HUES48 (cell line): Measurements from ENCODE around the gene RBM20.
"Not testable (repeated sequence)": the region's sequence is repeated elsewhere in the genome, so short reads cannot be mapped to it uniquely, and the experiment has no call there.

ENCODE experiments used
- H3K27ac ChIP-seq: one replicate; pipeline ENCODE4 v1.7.0; 2013; ENCODE audit warnings: low read depth, low read length, inconsistent platforms
- H3K27me3 ChIP-seq: 2 replicates; pipeline ENCODE4 v1.6.1; 2013; ENCODE audit warnings: mild to moderate bottlenecking, low read length; ENCODE audit not compliant: control insufficient read depth, insufficient read depth
- H3K36me3 ChIP-seq: 2 replicates; pipeline ENCODE4 v1.6.1; 2013; ENCODE audit warnings: low read length; ENCODE audit not compliant: control insufficient read depth, insufficient read depth
- H3K4me1 ChIP-seq: 2 replicates; pipeline ENCODE4 v1.6.1; 2013; ENCODE audit warnings: mild to moderate bottlenecking, low read length; ENCODE audit not compliant: control insufficient read depth, insufficient read depth
- H3K4me3 ChIP-seq: 2 replicates; pipeline ENCODE4 v1.5.1; 2013; ENCODE audit warnings: mild to moderate bottlenecking, low read depth, low read length
- H3K9ac ChIP-seq: 2 replicates; pipeline ENCODE4 v1.6.1; 2013; ENCODE audit warnings: mild to moderate bottlenecking, low read depth, low read length, moderate library complexity
- H3K9me3 ChIP-seq: 2 replicates; pipeline ENCODE4 v1.6.1; 2013; ENCODE audit warnings: low read length; ENCODE audit not compliant: control insufficient read depth, insufficient read depth

RBM20 gene

DNA sequence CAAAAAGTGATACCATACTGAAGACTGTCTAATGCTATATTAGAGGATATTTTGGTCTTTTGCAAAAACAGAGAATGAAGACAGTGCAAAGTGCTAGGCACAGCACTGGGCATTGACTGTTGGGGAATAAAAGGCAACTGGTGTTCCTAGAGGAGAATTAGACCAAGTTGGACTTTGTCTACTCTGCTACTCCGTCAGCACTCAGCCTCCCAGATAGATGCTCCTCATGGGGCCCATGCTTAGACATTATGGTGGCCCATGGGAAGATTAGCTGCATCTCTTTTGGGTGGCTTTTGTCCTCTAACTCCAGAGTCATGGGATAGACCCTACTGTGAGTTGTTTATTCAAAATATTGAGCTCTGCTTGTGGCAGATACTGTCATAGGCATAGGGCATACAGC lies 113.5 kb downstream of the RBM20 start:
- Histone ChIP-seq H3K27ac (no peak overlapping the region), H3K4me1 (no peaks in the 10 kb centered on the region), H3K36me3 (no peaks in the 10 kb centered on the region), H3K9ac (no peak overlapping the region), H3K27me3 (no peaks in the 10 kb centered on the region), H3K4me3 (no peak overlapping the region), H3K9me3 (no peaks in the 10 kb centered on the region)

DNA sequence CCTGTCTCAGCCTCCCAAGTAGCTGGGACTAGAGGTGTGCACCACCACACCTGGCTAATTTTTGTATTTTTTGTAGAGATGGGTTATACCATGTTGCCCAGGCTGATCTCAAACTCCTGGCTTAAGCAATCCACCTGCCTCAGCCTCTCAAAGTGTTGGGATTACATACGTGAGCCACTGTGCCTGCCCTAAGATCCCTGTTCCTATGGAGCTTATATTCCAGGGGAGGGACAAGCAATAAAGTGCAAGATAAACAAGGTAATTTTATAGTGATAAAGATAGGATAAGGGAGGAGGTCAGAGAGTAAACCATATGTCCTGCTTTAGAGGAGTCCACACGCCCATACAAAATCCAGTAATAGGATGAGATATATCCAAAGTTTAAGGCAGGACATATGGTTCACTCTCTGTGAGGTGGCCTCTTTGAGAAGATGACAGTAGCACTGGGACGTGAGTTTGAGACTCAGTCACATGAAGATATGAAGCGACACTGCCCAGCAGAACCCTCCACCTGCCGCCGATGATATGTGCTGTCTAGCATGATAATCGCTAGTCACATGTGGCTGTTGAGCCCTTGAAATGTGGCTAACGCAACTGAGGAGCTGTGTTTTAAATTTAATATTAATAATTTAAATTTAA lies 114.1 kb downstream of the RBM20 start:
- Histone ChIP-seq H3K27me3 (no peaks in the 10 kb centered on the region), H3K4me3 (no peak overlapping the region), H3K4me1 (no peaks in the 10 kb centered on the region), H3K36me3 (no peaks in the 10 kb centered on the region), H3K27ac (no peak overlapping the region), H3K9me3 (no peaks in the 10 kb centered on the region), H3K9ac (no peak overlapping the region)

DNA sequence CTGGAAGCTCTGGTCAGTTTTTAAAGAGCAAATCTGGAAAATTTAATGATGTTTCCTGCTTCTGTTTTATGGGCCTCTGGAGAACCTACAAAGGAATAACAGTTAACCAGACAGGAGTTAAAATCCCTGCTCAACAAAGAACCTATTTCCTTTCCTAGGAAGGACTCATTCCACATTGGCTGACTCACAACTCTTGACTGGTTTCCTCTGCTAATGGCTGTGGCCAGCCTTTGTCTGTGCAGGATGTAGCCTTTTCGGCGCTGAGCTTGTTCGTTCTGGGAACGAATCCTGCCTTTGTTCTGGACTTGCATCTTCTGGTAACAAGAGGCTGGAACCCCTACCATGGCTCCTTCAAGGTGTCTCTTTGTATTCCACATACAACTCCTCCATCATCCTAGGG lies 114.8 kb downstream of the RBM20 start:
- Histone ChIP-seq H3K4me1 (no peaks in the 10 kb centered on the region), H3K27ac (no peak overlapping the region), H3K4me3 (no peak overlapping the region), H3K9ac (no peak overlapping the region), H3K27me3 (no peaks in the 10 kb centered on the region), H3K36me3 (no peaks in the 10 kb centered on the region), H3K9me3 (no peaks in the 10 kb centered on the region)

DNA sequence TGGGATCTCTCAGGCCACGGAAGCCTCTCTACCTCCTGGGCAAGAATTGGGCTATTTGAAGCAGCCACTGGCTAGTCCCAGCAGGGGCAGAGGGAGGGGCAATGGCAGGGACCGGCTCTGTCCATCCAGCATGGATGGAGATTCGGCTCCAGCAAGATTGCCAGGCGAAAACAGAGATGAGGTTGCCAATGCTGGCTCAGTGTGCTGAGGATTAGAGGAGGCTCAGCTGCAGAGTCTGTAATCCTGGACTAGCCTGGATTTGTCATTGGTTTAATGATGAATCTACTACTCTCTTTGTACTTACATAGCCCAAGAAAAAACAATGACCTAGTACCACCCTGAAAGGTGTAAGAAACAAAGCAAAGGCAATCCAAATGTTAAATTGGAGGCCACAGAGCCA lies 115.4 kb downstream of the RBM20 start:
- Histone ChIP-seq H3K27ac (no peak overlapping the region), H3K9ac (no peak overlapping the region), H3K4me1 (no peaks in the 10 kb centered on the region), H3K36me3 (no peaks in the 10 kb centered on the region), H3K4me3 (no peak overlapping the region), H3K27me3 (no peaks in the 10 kb centered on the region), H3K9me3 (no peaks in the 10 kb centered on the region)

DNA sequence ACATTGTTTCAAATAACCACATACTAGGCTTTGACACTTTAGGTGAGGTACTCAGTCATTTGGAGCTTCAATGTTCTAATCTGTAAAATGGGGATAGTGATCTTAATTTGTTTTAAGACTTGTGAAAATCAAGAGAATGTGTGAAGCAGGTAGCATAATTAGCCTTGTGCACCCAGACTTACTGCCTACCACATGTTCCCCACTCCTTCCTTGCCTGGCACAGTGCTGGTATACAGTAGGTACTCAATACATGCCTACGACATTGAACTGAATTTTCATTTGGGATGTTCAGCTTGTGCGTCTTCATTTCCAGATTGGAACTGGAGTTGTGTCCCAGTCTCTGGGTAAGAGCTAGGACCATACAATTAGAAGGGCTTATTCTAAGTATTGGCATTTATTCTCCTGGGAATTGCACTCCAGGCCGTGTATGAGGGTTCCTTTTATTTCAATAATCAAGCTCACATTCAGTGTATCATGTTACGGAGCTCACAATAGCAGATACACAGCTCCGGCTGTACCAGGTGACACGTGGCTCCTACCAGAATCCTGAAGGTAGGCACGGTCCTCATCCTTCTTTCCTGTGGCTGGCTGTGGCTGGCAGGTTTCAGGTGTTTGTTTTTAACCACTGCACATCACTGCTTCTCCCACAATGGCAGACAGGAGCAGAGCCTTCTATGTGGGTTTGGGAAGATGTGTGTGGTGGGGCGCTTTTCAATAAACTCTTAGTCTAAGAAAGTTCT lies 118.1 kb downstream of the RBM20 start:
- no peaks in the 10 kb centered on the region for H3K36me3 ChIP-seq
- H3K9me3 ChIP-seq, result no peaks in the 10 kb centered on the region
- H3K27ac ChIP-seq, result no peak overlapping the region
- H3K9ac ChIP-seq, result no peak overlapping the region
- no peaks in the 10 kb centered on the region for H3K4me1 ChIP-seq
- H3K4me3 ChIP-seq, result no peak overlapping the region
- no peaks in the 10 kb centered on the region for H3K27me3 ChIP-seq

DNA sequence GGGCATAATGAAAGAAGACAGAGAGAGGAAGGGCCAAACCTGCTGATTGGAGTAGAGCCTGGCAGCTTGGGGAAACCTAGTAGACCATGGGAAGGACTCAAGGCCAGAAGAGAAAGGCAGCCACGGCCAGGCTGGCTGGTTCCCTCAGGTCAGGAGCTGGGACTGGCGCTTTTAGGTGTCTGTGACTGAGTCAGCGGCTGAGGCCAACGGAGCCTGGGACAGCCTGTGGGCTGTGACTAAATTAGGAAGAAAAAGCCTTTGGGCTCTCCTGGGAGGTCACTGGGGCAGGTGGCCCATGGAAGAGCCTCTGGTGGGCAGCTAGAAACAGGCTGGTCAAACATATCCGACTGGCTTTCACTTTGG lies 118.7 kb downstream of the RBM20 start:
- Histone ChIP-seq H3K27ac (no peak overlapping the region), H3K9me3 (no peaks in the 10 kb centered on the region), H3K9ac (no peak overlapping the region), H3K4me1 (no peaks in the 10 kb centered on the region), H3K36me3 (no peaks in the 10 kb centered on the region), H3K27me3 (no peaks in the 10 kb centered on the region), H3K4me3 (no peak overlapping the region)

DNA sequence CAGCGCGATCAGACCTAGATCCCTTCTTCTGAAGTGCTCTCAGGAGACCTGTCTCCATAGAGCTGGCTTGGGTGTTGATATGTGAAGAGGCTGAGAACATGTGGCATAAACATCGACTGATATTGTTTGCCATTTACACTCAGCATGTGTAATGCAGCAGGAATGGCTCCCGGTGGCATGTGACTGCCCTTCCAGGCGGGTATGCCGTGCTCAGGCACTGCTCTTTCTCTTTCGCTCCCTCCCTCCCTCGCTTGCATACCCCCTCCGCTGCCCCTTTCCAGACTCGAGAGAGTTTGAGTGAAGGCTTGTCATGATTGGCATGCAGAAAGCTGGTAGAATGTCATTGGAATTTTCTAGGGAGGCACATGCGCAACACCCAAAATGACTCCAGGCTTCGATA lies 120.2 kb downstream of the RBM20 start:
- no peaks in the 10 kb centered on the region for H3K36me3 ChIP-seq
- no peak overlapping the region for H3K9ac ChIP-seq
- no peaks in the 10 kb centered on the region for H3K4me1 ChIP-seq
- no peaks in the 10 kb centered on the region for H3K27me3 ChIP-seq
- no peaks in the 10 kb centered on the region for H3K9me3 ChIP-seq
- no peak overlapping the region for H3K27ac ChIP-seq
- no peak overlapping the region for H3K4me3 ChIP-seq

DNA sequence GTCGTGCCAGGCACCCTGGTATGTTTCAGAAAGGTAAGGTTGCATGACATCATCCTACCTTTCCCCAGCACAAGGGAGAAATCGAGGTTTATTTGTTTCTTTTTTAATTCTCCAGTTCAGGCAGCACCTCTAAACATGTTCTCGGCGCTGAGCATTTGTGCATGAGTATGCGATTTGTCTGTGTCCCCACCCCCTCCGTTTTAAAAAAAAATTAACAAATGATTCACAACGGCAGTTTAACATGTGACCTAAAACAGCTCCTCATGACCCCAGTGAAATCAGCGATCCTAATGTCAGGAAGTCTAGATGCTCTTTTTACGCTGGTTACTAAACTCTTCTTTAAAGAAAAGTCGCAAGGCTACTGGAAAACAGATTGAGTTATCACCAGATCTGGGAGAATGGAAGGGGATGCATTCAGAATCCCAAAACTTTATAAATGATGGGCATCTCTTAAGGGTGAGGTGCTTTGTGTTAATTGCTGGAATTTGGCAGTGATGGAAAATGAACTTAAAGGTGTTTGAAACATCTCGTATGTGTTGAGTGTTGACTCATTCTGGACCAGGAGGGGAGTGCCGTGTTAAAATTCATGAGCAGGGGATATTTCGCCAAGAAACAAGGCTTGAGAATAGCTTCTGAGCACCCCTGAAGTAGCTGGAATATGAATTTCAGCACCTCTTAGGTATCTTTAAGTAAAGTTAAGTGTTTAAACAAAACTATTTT lies 120.8 kb downstream of the RBM20 start:
- Histone ChIP-seq H3K9ac (no peak overlapping the region), H3K27ac (no peak overlapping the region), H3K4me3 (no peak overlapping the region), H3K36me3 (no peaks in the 10 kb centered on the region), H3K4me1 (no peaks in the 10 kb centered on the region), H3K27me3 (no peaks in the 10 kb centered on the region), H3K9me3 (no peaks in the 10 kb centered on the region)

DNA sequence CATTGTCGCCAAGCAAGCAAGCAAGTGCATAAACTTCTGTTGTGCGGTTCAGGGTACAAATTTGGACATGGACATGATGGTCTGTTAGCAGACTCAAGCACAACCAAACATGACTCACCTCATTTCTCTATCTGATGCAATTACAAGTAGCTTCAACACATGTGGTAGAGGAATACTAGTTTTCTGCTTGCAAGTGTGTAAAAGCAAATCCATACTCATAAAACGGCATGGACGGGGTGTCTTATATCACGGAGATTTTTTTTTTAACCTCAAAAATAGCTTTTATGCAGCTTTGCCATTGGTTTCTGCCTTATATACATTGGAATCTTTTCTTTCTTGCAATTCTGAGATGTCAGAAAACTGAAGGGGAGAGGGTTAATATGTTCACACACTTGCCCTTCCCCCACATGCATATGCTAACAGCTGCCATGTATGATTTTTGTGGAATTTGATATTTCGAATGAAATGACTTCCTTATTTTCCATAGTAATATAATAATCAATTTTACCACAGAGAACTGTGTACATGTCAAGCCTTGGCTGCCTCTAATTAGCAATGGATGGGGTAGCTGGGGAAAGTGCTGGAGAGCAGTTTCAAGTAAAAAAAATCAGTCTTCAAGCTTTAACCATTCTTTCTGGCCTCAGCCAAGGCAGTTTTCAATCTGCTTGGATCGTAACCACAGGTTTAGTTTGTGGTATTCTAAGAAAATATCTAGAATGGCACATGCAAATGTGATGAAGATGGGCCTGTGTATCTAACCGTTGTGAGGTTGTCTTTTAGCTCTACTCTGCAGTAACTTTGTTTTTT lies 121.6 kb downstream of the RBM20 start:
- no peaks in the 10 kb centered on the region for H3K36me3 ChIP-seq
- no peaks in the 10 kb centered on the region for H3K9me3 ChIP-seq
- no peaks in the 10 kb centered on the region for H3K4me1 ChIP-seq
- H3K9ac ChIP-seq, result no peak overlapping the region
- H3K27me3 ChIP-seq, result no peaks in the 10 kb centered on the region
- no peak overlapping the region for H3K4me3 ChIP-seq
- no peak overlapping the region for H3K27ac ChIP-seq

DNA sequence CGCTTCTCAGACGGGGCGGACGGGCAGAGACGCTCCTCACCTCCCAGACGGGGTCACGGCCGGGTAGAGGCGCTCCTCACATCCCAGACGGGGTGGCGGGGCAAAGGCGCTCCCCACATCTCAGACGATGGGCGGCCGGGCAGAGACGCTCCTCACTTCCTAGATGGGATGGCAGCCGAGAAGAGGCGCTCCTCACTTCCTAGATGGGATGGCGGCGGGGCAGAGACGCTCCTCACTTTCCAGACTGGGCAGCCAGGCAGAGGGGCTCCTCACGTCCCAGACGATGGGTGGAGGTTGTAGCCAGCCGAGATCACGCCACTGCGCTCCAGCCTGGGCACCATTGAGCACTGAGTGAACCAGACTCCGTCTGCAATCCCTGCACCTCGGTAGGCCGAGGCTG lies 123.5 kb downstream of the RBM20 start:
- H3K9me3 ChIP-seq, H3K36me3 ChIP-seq, H3K27ac ChIP-seq, H3K4me1 ChIP-seq, H3K9ac ChIP-seq, H3K27me3 ChIP-seq, H3K4me3 ChIP-seq: not testable (repeated sequence)

DNA sequence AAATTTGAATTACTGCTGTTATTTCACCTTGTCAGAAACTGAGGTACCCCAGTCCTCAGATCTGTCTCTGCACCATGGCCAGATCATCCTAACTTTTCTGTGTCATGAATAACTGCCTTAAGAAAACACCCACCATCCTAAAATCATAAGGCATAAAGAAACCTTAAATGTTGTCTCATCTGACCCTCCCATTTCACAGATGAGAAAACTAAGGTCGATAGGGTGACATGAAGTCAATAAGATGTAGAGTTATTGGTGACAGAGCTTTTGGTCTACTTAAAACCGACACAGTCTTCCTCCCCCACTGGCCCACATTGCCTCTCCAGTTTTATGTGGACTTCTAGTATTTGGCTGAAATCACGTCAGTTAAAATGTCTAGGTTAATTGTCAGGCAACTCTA lies 126.1 kb downstream of the RBM20 start:
- Histone ChIP-seq H3K36me3 (no peaks in the 10 kb centered on the region), H3K9ac (no peak overlapping the region), H3K4me3 (no peak overlapping the region), H3K9me3 (no peaks in the 10 kb centered on the region), H3K27me3 (no peaks in the 10 kb centered on the region), H3K4me1 (no peaks in the 10 kb centered on the region), H3K27ac (no peak overlapping the region)
